Mesenchymal stem cell (in vitro differentiated cells and primary cell): ENCODE results near the gene GPR179. TPM values are rescaled to one million over a fixed set of nuclear protein-coding genes. Genes with fewer than 3 reads are reported as not detected.
A peak's percentile ranks its signal among the peaks of the same experiment; 100 is the strongest.

ENCODE experiments used
- DNase-seq: peaks from one replicate; pipeline ENCODE4 v3.0.0-alpha.2; 2013
- H2AFZ ChIP-seq: one replicate; pipeline ENCODE4 v1.6.1; 2013; ENCODE audit warnings: low read depth, mild to moderate bottlenecking, control low read depth, inconsistent platforms, low read length, moderate library complexity
- H2AK5ac ChIP-seq: 2 replicates; pipeline ENCODE4 v1.6.1; 2013; ENCODE audit warnings: low read length, moderate library complexity, mild to moderate bottlenecking, inconsistent platforms; ENCODE audit not compliant: severe bottlenecking
- H2BK120ac ChIP-seq: one replicate; pipeline ENCODE4 v1.6.1; 2013; ENCODE audit warnings: low read depth, mild to moderate bottlenecking, inconsistent platforms, low read length, moderate library complexity
- H2BK12ac ChIP-seq, 2 experiments: one replicate each; pipeline ENCODE4 v1.6.1; 2013; ENCODE audit warnings: inconsistent platforms in 2 of 2, low read length in 2 of 2, mild to moderate bottlenecking in 2 of 2, moderate library complexity in 2 of 2, control low read depth in 1 of 2
- H2BK15ac ChIP-seq: one replicate; pipeline ENCODE4 v1.6.1; 2013; ENCODE audit warnings: mild to moderate bottlenecking, low read depth, inconsistent platforms; ENCODE audit not compliant: poor library complexity, severe bottlenecking
- H2BK5ac ChIP-seq: 2 replicates; pipeline ENCODE4 v1.6.1; 2013; ENCODE audit warnings: low read depth, mild to moderate bottlenecking, low read length, control low read depth, inconsistent platforms; ENCODE audit not compliant: poor library complexity, severe bottlenecking
- H3K14ac ChIP-seq, 2 experiments: one replicate each; pipeline ENCODE4 v1.6.1; 2013; ENCODE audit warnings: inconsistent platforms in 2 of 2, low read length in 2 of 2, control low read depth in 1 of 2, mild to moderate bottlenecking in 1 of 2, moderate library complexity in 1 of 2
- H3K18ac ChIP-seq, 2 experiments: one replicate each; pipeline ENCODE4 v1.6.1; 2013; ENCODE audit warnings: inconsistent platforms in 2 of 2, low read length in 2 of 2, control low read depth in 1 of 2, low read depth in 1 of 2, mild to moderate bottlenecking in 1 of 2
- H3K23ac ChIP-seq, 2 experiments: one replicate each; pipeline ENCODE4 v1.6.1; 2013; ENCODE audit warnings: inconsistent platforms in 2 of 2, low read length in 2 of 2, mild to moderate bottlenecking in 2 of 2, moderate library complexity in 2 of 2, control low read depth in 1 of 2
- H3K27ac ChIP-seq: 2 replicates; pipeline ENCODE4 v1.5.1; 2013; ENCODE audit warnings: mild to moderate bottlenecking, moderate library complexity, low read length, control low read depth, inconsistent platforms; ENCODE audit not compliant: poor library complexity, severe bottlenecking
- H3K27me3 ChIP-seq, 2 experiments: 2 replicates each; pipeline versions ENCODE4 v1.6.1 to v1.7.0; 2013; ENCODE audit warnings: low read length in 2 of 2, mild to moderate bottlenecking in 2 of 2, moderate library complexity in 2 of 2, control low read depth in 1 of 2, inconsistent platforms in 1 of 2; ENCODE audit not compliant: control insufficient read depth in 1 of 2, insufficient read depth in 1 of 2
- H3K36me3 ChIP-seq, 2 experiments: 2 replicates each; pipeline versions ENCODE4 v1.6.1 to v1.7.0; 2013; ENCODE audit warnings: low read length in 2 of 2, control low read depth in 1 of 2, inconsistent platforms in 1 of 2, low read depth in 1 of 2, mild to moderate bottlenecking in 1 of 2; ENCODE audit not compliant: insufficient read depth in 2 of 2, control insufficient read depth in 1 of 2
- H3K4ac ChIP-seq, 2 experiments: one replicate each; pipeline ENCODE4 v1.6.1; 2013; ENCODE audit warnings: inconsistent platforms in 2 of 2, low read length in 2 of 2, mild to moderate bottlenecking in 2 of 2, moderate library complexity in 2 of 2, control low read depth in 1 of 2, low read depth in 1 of 2
- H3K4me1 ChIP-seq: 2 replicates; pipeline ENCODE4 v1.6.1; 2013; ENCODE audit warnings: low read depth, low read length, control low read depth; ENCODE audit not compliant: control insufficient read depth, insufficient read depth
- H3K4me2 ChIP-seq: 2 replicates; pipeline ENCODE4 v1.6.1; 2013; ENCODE audit warnings: low read length, mild to moderate bottlenecking, inconsistent platforms; ENCODE audit not compliant: poor library complexity, severe bottlenecking
- H3K4me3 ChIP-seq, 2 experiments: 2 replicates each; pipeline versions ENCODE4 v1.5.1 to v1.7.0; 2013; ENCODE audit warnings: low read length in 2 of 2, mild to moderate bottlenecking in 2 of 2, control low read depth in 1 of 2, low read depth in 1 of 2; ENCODE audit not compliant: insufficient read depth in 1 of 2
- H3K79me1 ChIP-seq: replicated peaks from 2 replicates; pipeline ENCODE4 v1.6.1; 2013; ENCODE audit warnings: mild to moderate bottlenecking, control low read depth, low read length, inconsistent platforms; ENCODE audit not compliant: poor library complexity, severe bottlenecking
- H3K9ac ChIP-seq: 2 replicates; pipeline ENCODE4 v1.7.0; 2013; ENCODE audit warnings: mild to moderate bottlenecking, low read length, moderate library complexity
- H3K9me3 ChIP-seq: 2 replicates; pipeline ENCODE4 v1.7.0; 2013; ENCODE audit warnings: mild to moderate bottlenecking, low read length; ENCODE audit not compliant: control insufficient read depth
- H4K8ac ChIP-seq: one replicate; pipeline ENCODE4 v1.6.1; 2013; ENCODE audit warnings: inconsistent platforms, mild to moderate bottlenecking, low read length, moderate library complexity
- H4K91ac ChIP-seq: one replicate; pipeline ENCODE4 v1.6.1; 2013; ENCODE audit warnings: mild to moderate bottlenecking, low read length, inconsistent platforms
- WGBS: methylation state at CpG from one replicate; pipeline ENCODE4 v1.1.7; 2013; ENCODE audit warnings: mixed read lengths; 5-methylcytosine and 5-hydroxymethylcytosine counted together
- polyA plus RNA-seq, 2 experiments: library from polyadenylated mRNA; stranded (reverse); fragments of 200-250 nt; gene quantifications; one replicate each; pipeline ENCODE4 v1.2.3, GENCODE V29; 2013

The GPR179 gene
- not detected for polyA plus RNA-seq (2013, experiment 1 of 2)
- 0.01 TPM for polyA plus RNA-seq (2013, experiment 2 of 2)

GRCh38 chr17:38343608-38344419 is at the start of gene GPR179:
Gene GPR179 (minus strand): TSS chr17:38343956. CDS start chr17:38343789, 167 bp downstream.
- Histone ChIP-seq H2AK5ac (no peak within 1 kb of the TSS), H2BK5ac (no peak within 1 kb of the TSS), H3K9me3 (no peaks in the 10 kb centered on the region), H4K91ac (no peak within 1 kb of the TSS), H3K14ac (peak within 1 kb of the TSS in 1 of 2 experiments; percentile 94), H2BK12ac (no peak within 1 kb of the TSS), H4K8ac (no peak within 1 kb of the TSS), H3K9ac (no peak within 1 kb of the TSS), H3K4me2 (no peak within 1 kb of the TSS), H2BK120ac (no peak within 1 kb of the TSS), H3K23ac (no peak within 1 kb of the TSS), H3K27me3 (peaks cover 32 to 38% of the 10 kb centered on the region in 2 experiments), H3K4ac (no peak within 1 kb of the TSS), H3K4me1 (peaks cover 5% of the 10 kb centered on the region), H2BK15ac (no peak within 1 kb of the TSS), H3K36me3 (no peaks in the 10 kb centered on the region), H2AFZ (no peak within 1 kb of the TSS), H3K79me1 (no peaks in the 10 kb centered on the region), H3K18ac (no peak within 1 kb of the TSS), H3K4me3 (no peak within 1 kb of the TSS), H3K27ac (no peak within 1 kb of the TSS)
- WGBS, result 89% methylated on average over 17 of the region's 18 CpGs
- no peak for DNase-seq

GRCh38 chr17:38379448-38379847 is 35.7 kb upstream of the GPR179 start:
- DNase-seq, result no peak
- Histone ChIP-seq H3K79me1 (peaks cover 1% of the 10 kb centered on the region), H2AK5ac (no peak overlapping the region), H2BK15ac (no peak overlapping the region), H3K4me3 (no peak overlapping the region), H3K36me3 (peaks cover 33 to 54% of the 10 kb centered on the region in 2 experiments), H3K14ac (no peak overlapping the region), H2BK12ac (no peak overlapping the region), H3K18ac (no peak overlapping the region), H3K23ac (no peak overlapping the region), H3K27me3 (no peaks in the 10 kb centered on the region), H3K4me2 (no peak overlapping the region), H3K4me1 (peaks cover 2% of the 10 kb centered on the region), H3K4ac (no peak overlapping the region), H2BK5ac (no peak overlapping the region), H2BK120ac (no peak overlapping the region), H4K8ac (no peak overlapping the region), H2AFZ (no peak overlapping the region), H3K9ac (no peak overlapping the region), H4K91ac (no peak overlapping the region), H3K27ac (no peak overlapping the region), H3K9me3 (no peaks in the 10 kb centered on the region)
- WGBS, result 100% methylated on average over 1 of the region's 1 CpG

- Histone ChIP-seq H3K4me3 (no peak overlapping the region), H3K23ac (no peak overlapping the region), H3K14ac (no peak overlapping the region), H3K9ac (no peak overlapping the region), H2BK5ac (no peak overlapping the region), H3K27me3 (no peaks in the 10 kb centered on the region), H3K9me3 (no peaks in the 10 kb centered on the region), H2BK120ac (no peak overlapping the region), H2BK12ac (no peak overlapping the region), H3K4me1 (peaks cover 4% of the 10 kb centered on the region), H3K4me2 (no peak overlapping the region), H2AFZ (no peak overlapping the region), H2AK5ac (no peak overlapping the region), H4K8ac (no peak overlapping the region), H4K91ac (no peak overlapping the region), H3K79me1 (peaks cover 19% of the 10 kb centered on the region), H3K27ac (no peak overlapping the region), H2BK15ac (no peak overlapping the region), H3K18ac (no peak overlapping the region), H3K36me3 (peaks cover 55 to 62% of the 10 kb centered on the region in 2 experiments), H3K4ac (no peak overlapping the region)
- WGBS, result 95% methylated on average over 5 of the region's 8 CpGs
- no peak for DNase-seq
Observed at GRCh38 chr17:38369124-38369886, 25.5 kb upstream of the GPR179 start.

GRCh38 chr17:38364741-38365140 is 21.0 kb upstream of the GPR179 start:
- Histone ChIP-seq H3K4me3 (no peak overlapping the region), H3K27me3 (no peaks in the 10 kb centered on the region), H3K27ac (no peak overlapping the region), H3K23ac (no peak overlapping the region), H2BK15ac (no peak overlapping the region), H2AFZ (no peak overlapping the region), H3K4me2 (no peak overlapping the region), H3K18ac (no peak overlapping the region), H4K8ac (no peak overlapping the region), H2BK12ac (no peak overlapping the region), H2BK120ac (no peak overlapping the region), H3K9ac (no peak overlapping the region), H3K4me1 (peaks cover 4% of the 10 kb centered on the region), H3K9me3 (no peaks in the 10 kb centered on the region), H3K79me1 (peaks cover 39% of the 10 kb centered on the region), H3K36me3 (peaks cover 35 to 36% of the 10 kb centered on the region in 2 experiments), H4K91ac (no peak overlapping the region), H2BK5ac (no peak overlapping the region), H2AK5ac (no peak overlapping the region), H3K4ac (no peak overlapping the region), H3K14ac (no peak overlapping the region)
- no peak for DNase-seq
- WGBS, result 91% methylated on average over 7 of the region's 8 CpGs
